ENCODE measurements around the gene ABHD2. TPM values are rescaled to one million over a fixed set of nuclear protein-coding genes. Genes with fewer than 3 reads are reported as not detected.
"Not testable (repeated sequence)": the region's sequence is repeated elsewhere in the genome, so short reads cannot be mapped to it uniquely, and the experiment has no call there.

Gene ABHD2
- total RNA-seq, 1 donor from 2014 or later = 53.1 TPM

- no peak for TF ChIP-seq CTCF (IDR thresholded peaks at IDR 0.05; ENCODE audit: unreplicated experiment)
- no peaks in the 10 kb centered on the region for H3K9me3 Mint-ChIP-seq (ENCODE audit: low read depth)
- peak overlapping the region; percentile 29 for H3K27ac Mint-ChIP-seq
- no peak overlapping the region for H3K4me3 Mint-ChIP-seq (ENCODE audit: low read depth)
- H3K36me3 Mint-ChIP-seq (ENCODE audit: insufficient read depth) = no peaks in the 10 kb centered on the region
- H3K4me1 Mint-ChIP-seq (ENCODE audit: low read depth) = peaks cover 14% of the 10 kb centered on the region
- no peak for DNase-seq (ENCODE audit: low spot score, unreplicated experiment)
- no peaks in the 10 kb centered on the region for H3K27me3 Mint-ChIP-seq
Observed at GRCh38 chr15:89131731-89132130, 43.5 kb downstream of the ABHD2 start.

- Mint-ChIP-seq H3K36me3 (ENCODE audit: insufficient read depth) (no peaks in the 10 kb centered on the region), H3K27ac (peak overlapping the region; percentile 4), H3K4me3 (ENCODE audit: low read depth) (no peak overlapping the region), H3K9me3 (ENCODE audit: low read depth) (no peaks in the 10 kb centered on the region), H3K4me1 (ENCODE audit: low read depth) (peaks cover 14% of the 10 kb centered on the region), H3K27me3 (no peaks in the 10 kb centered on the region)
- no peak for TF ChIP-seq CTCF (IDR thresholded peaks at IDR 0.05; ENCODE audit: unreplicated experiment)
- no peak for DNase-seq (ENCODE audit: low spot score, unreplicated experiment)
Observed at GRCh38 chr15:89132611-89133507, 44.6 kb downstream of the ABHD2 start.

GRCh38 chr15:89135387-89136077, 47.3 kb downstream of the ABHD2 start:
- DNase-seq (ENCODE audit: low spot score, unreplicated experiment); H3K27me3 Mint-ChIP-seq; H3K4me3 Mint-ChIP-seq (ENCODE audit: low read depth); H3K36me3 Mint-ChIP-seq (ENCODE audit: insufficient read depth); H3K9me3 Mint-ChIP-seq (ENCODE audit: low read depth); H3K27ac Mint-ChIP-seq: not testable (repeated sequence)
- peaks cover 26% of the 10 kb centered on the region for H3K4me1 Mint-ChIP-seq (ENCODE audit: low read depth)

GRCh38 chr15:89136078-89136806, 48.0 kb downstream of the ABHD2 start:
- Mint-ChIP-seq H3K4me3 (ENCODE audit: low read depth) (no peak overlapping the region), H3K27ac (peak overlapping the region; percentile 8), H3K27me3 (no peaks in the 10 kb centered on the region), H3K4me1 (ENCODE audit: low read depth) (peaks cover 28% of the 10 kb centered on the region), H3K36me3 (ENCODE audit: insufficient read depth) (no peaks in the 10 kb centered on the region), H3K9me3 (ENCODE audit: low read depth) (no peaks in the 10 kb centered on the region)
- DNase-seq (ENCODE audit: low spot score, unreplicated experiment) = no peak
- TF ChIP-seq CTCF (IDR thresholded peaks at IDR 0.05; ENCODE audit: unreplicated experiment) = no peak

- Mint-ChIP-seq H3K4me1 (ENCODE audit: low read depth) (peaks cover 28% of the 10 kb centered on the region), H3K27me3 (no peaks in the 10 kb centered on the region), H3K36me3 (ENCODE audit: insufficient read depth) (no peaks in the 10 kb centered on the region), H3K27ac (peak overlapping the region; percentile 8), H3K4me3 (ENCODE audit: low read depth) (no peak overlapping the region), H3K9me3 (ENCODE audit: low read depth) (no peaks in the 10 kb centered on the region)
- TF ChIP-seq CTCF (IDR thresholded peaks at IDR 0.05; ENCODE audit: unreplicated experiment) = no peak
- DNase-seq (ENCODE audit: low spot score, unreplicated experiment) = no peak
Observed at GRCh38 chr15:89136818-89137772, 48.8 kb downstream of the ABHD2 start.

All from progenitor cell of endocrine pancreas (in vitro differentiated cells).